CD14-positive monocyte (primary cell): ENCODE results near the gene CCL20. TPM values are rescaled to one million over a fixed set of nuclear protein-coding genes. Genes with fewer than 3 reads are reported as not detected.

ENCODE experiments used
- DNase-seq, 3 donors: peaks; one replicate each; pipeline ENCODE4 v3.0.0-alpha.2; 2011 to 2022
- H2AFZ ChIP-seq: 2 replicates; pipeline ENCODE4 v1.6.0; 2012; ENCODE audit warnings: mild to moderate bottlenecking, low read depth, low read length, inconsistent platforms; ENCODE audit not compliant: insufficient read depth, poor library complexity, severe bottlenecking
- H3K27ac ChIP-seq, 2 donors: 1 replicate in 1 of 2; 2 replicates in 1 of 2; pipeline ENCODE4 v1.5.1; 2012 to 2013; ENCODE audit warnings: low read length in 2 of 2, control low read depth in 1 of 2, inconsistent platforms in 1 of 2, low read depth in 1 of 2, mild to moderate bottlenecking in 1 of 2
- H3K27me3 ChIP-seq, 2 donors: one replicate each; pipeline versions ENCODE4 v1.6.0 to v1.6.1; 2011 to 2013; ENCODE audit warnings: low read length in 2 of 2; ENCODE audit not compliant: control insufficient read depth in 2 of 2, insufficient read depth in 2 of 2
- H3K36me3 ChIP-seq, 2 donors: replicated peaks in 1 of 2; 1 replicate in 1 of 2; 2 replicates in 1 of 2; pipeline versions ENCODE4 v1.5.1 to v1.6.1; 2012 to 2013; ENCODE audit warnings: low read length in 2 of 2, control low read depth in 1 of 2, inconsistent platforms in 1 of 2, mild to moderate bottlenecking in 1 of 2; ENCODE audit not compliant: insufficient read depth in 2 of 2, control insufficient read depth in 1 of 2
- H3K4me1 ChIP-seq, 2 donors: 1 replicate in 1 of 2; 2 replicates in 1 of 2; pipeline versions ENCODE4 v1.5.1 to v1.6.1; 2012 to 2013; ENCODE audit warnings: low read length in 2 of 2, control low read depth in 1 of 2, inconsistent platforms in 1 of 2, mild to moderate bottlenecking in 1 of 2, moderate library complexity in 1 of 2; ENCODE audit not compliant: insufficient read depth in 2 of 2, control insufficient read depth in 1 of 2
- H3K4me2 ChIP-seq: replicated peaks from 2 replicates; pipeline ENCODE3; 2012; ENCODE audit warnings: low read length, moderate library complexity, mild to moderate bottlenecking; ENCODE audit not compliant: poor library complexity, severe bottlenecking; ENCODE audit errors: extremely low read depth
- H3K4me3 ChIP-seq, 3 experiments: fragments of 200-600 bp in 1 of 3; sonication (generic) in 1 of 3; replicated peaks in 1 of 3; 1 replicate in 2 of 3; 2 replicates in 1 of 3; pipeline ENCODE4 v1.5.1; 2011 to 2013; ENCODE audit warnings: low read length in 3 of 3, mild to moderate bottlenecking in 3 of 3, control low read depth in 2 of 3, low read depth in 2 of 3, inconsistent platforms in 1 of 3, moderate library complexity in 1 of 3
- H3K79me2 ChIP-seq: 2 replicates; pipeline ENCODE4 v1.6.0; 2012; ENCODE audit warnings: mild to moderate bottlenecking, control low read depth, inconsistent platforms, low read length, moderate library complexity; ENCODE audit not compliant: insufficient read depth
- H3K9ac ChIP-seq: 2 replicates; pipeline ENCODE4 v1.6.0; 2017; ENCODE audit warnings: low read length, mild to moderate bottlenecking; ENCODE audit not compliant: insufficient read depth, poor library complexity, severe bottlenecking
- H3K9me3 ChIP-seq, 2 donors: replicated peaks in 1 of 2; 1 replicate in 1 of 2; 2 replicates in 1 of 2; pipeline versions ENCODE4 v1.5.1 to v1.6.1; 2012 to 2013; ENCODE audit warnings: low read length in 2 of 2, control low read depth in 1 of 2; ENCODE audit not compliant: control insufficient read depth in 1 of 2, insufficient read depth in 1 of 2
- H4K20me1 ChIP-seq: 2 replicates; pipeline ENCODE4 v1.6.0; 2012; ENCODE audit warnings: mild to moderate bottlenecking, low read length, control low read depth, moderate library complexity; ENCODE audit not compliant: insufficient read depth
- H3K27ac Mint-ChIP-seq, 7 donors: one replicate each; pipeline ENCODE4 v1.8.0; 2020; ENCODE audit warnings: mild to moderate bottlenecking in 7 of 7, mixed read lengths in 7 of 7, moderate library complexity in 6 of 7, inconsistent platforms in 2 of 7
- H3K27me3 Mint-ChIP-seq, 3 donors: one replicate each; pipeline ENCODE4 v1.8.0; 2021 to 2022; ENCODE audit warnings: low read depth in 3 of 3, mild to moderate bottlenecking in 3 of 3, mixed read lengths in 3 of 3, moderate library complexity in 3 of 3, inconsistent platforms in 1 of 3
- H3K36me3 Mint-ChIP-seq, 2 donors: one replicate each; pipeline ENCODE4 v1.8.0; 2020; ENCODE audit warnings: mixed read lengths in 2 of 2, inconsistent platforms in 1 of 2, mild to moderate bottlenecking in 1 of 2
- H3K4me1 Mint-ChIP-seq: one replicate; pipeline ENCODE4 v1.8.0; 2020; ENCODE audit warnings: mild to moderate bottlenecking, mixed read lengths
- H3K4me3 Mint-ChIP-seq, 2 donors: one replicate each; pipeline ENCODE4 v1.8.0; 2020; ENCODE audit warnings: mild to moderate bottlenecking in 2 of 2, mixed read lengths in 2 of 2, moderate library complexity in 1 of 2
- H3K9me3 Mint-ChIP-seq, 7 donors: one replicate each; pipeline ENCODE4 v1.8.0; 2020 to 2022; ENCODE audit warnings: mixed read lengths in 7 of 7, mild to moderate bottlenecking in 6 of 7, moderate library complexity in 6 of 7, inconsistent platforms in 2 of 7
- WGBS: methylation state at CpG from one replicate; pipeline ENCODE4 v1.1.5; 2013; ENCODE audit warnings: missing lambda C conversion rate; ENCODE audit not compliant: insufficient coverage; 5-methylcytosine and 5-hydroxymethylcytosine counted together
- intact Hi-C, 2 donors: fragments of 100-400 bp; cut with micrococcal nuclease; formaldehyde crosslinking; loops; one replicate each; pipeline versions ENCODE4 v1.15.0 to v1.15.1; 2023
- polyA plus RNA-seq, 3 donors: library from polyadenylated mRNA; depleted of rRNA in 1 of 3; unstranded in 2 of 3; stranded (reverse) in 1 of 3; fragments of 300-500 nt in 2 of 3; fragments of >200 nt in 1 of 3; fragmentation: Illumina TruSeq in 2 of 3; gene quantifications; 1 replicate in 2 of 3; 2 replicates in 1 of 3; pipeline ENCODE4 v1.2.3, GENCODE V29; 2012 to 2021
- TF ChIP-seq, protein P1 (sequence below): fragments of 200-600 bp; IDR thresholded peaks from one replicate; pipeline ENCODE4 v1.8.0; 2022; ENCODE audit warnings: antibody characterized with exemption, mild to moderate bottlenecking

Gene CCL20
- polyA plus RNA-seq, 3 donors: 0.47 to 6.2 TPM; not detected in 1

DNA sequence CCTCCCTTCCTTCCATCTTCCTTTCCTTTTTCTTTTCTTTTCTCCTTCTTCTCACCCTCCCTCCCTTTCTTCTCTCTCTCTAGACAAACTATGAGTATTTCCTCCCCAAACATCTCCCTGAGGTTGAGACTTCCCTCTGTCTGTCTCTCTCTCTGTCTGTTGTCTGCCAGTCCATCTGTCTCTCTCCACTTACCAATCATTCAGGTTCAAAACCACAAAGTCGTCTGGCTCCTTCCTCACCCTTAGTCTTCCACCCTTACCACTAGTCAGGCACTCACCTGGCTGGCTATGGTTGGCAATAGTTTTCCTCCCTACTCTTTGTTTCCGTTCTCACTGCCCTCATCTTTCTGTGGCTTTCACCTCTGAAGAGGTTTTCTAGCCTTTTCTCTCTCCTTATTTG, 12.9 kb downstream of the CCL20 start:
- Histone ChIP-seq H3K79me2 (no peaks in the 10 kb centered on the region), H3K9me3 (no peaks in the 10 kb centered on the region), H3K36me3 (no peaks in the 10 kb centered on the region), H3K27me3 (no peaks in the 10 kb centered on the region), H3K4me1 (peaks cover 10 to 15% of the 10 kb centered on the region in 2 donors), H3K4me2 (no peak overlapping the region), H3K27ac (no peak overlapping the region), H4K20me1 (no peaks in the 10 kb centered on the region), H2AFZ (no peak overlapping the region), H3K9ac (no peak overlapping the region), H3K4me3 (no peak overlapping the region)
- H3K27me3 Mint-ChIP-seq: peaks cover 8 to 15% (median 8%) of the 10 kb centered on the region in 3 donors
- DNase-seq: no peak
- TF ChIP-seq, protein P1, sequence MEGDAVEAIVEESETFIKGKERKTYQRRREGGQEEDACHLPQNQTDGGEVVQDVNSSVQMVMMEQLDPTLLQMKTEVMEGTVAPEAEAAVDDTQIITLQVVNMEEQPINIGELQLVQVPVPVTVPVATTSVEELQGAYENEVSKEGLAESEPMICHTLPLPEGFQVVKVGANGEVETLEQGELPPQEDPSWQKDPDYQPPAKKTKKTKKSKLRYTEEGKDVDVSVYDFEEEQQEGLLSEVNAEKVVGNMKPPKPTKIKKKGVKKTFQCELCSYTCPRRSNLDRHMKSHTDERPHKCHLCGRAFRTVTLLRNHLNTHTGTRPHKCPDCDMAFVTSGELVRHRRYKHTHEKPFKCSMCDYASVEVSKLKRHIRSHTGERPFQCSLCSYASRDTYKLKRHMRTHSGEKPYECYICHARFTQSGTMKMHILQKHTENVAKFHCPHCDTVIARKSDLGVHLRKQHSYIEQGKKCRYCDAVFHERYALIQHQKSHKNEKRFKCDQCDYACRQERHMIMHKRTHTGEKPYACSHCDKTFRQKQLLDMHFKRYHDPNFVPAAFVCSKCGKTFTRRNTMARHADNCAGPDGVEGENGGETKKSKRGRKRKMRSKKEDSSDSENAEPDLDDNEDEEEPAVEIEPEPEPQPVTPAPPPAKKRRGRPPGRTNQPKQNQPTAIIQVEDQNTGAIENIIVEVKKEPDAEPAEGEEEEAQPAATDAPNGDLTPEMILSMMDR: no peak
- peaks cover 0 to 2% of the 10 kb centered on the region in 2 donors for H3K36me3 Mint-ChIP-seq
- WGBS: 0% methylated on average over 2 of the region's 2 CpGs
- peaks cover 0 to under 1% (median 0%) of the 10 kb centered on the region in 7 donors for H3K9me3 Mint-ChIP-seq
- peaks cover 13% of the 10 kb centered on the region for H3K4me1 Mint-ChIP-seq
- intact Hi-C loops: no loop called here
- H3K4me3 Mint-ChIP-seq: peak overlapping the region in 1 of 2 donors; percentile 2
- peak overlapping the region in 1 of 7 donors; percentile 36 for H3K27ac Mint-ChIP-seq

DNA sequence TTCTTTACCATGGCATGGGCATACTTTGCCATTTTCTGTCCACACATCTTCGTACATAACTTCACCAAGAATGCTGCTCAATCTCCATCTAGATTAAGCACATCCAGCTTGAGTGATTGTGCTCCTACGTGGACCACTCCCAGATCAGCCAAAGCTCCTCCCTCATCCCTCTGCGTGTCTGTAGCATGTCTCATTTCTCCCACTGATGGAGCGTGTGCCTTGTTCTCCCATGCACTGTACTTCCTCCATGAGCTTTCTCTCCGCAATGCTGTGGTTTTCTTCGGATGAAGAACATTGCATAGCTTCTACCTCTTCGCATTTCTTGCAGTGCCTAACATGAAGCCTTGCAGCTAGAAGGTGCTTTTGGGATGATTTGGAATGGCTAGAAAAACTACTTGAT, 13.5 kb downstream of the CCL20 start:
- H3K4me3 ChIP-seq: no peak overlapping the region
- H3K9me3 Mint-ChIP-seq: no peaks in the 10 kb centered on the region
- H3K4me2 ChIP-seq: no peak overlapping the region
- H3K27me3 ChIP-seq: no peaks in the 10 kb centered on the region
- no peak overlapping the region for H3K27ac ChIP-seq
- H3K4me1 ChIP-seq: peaks cover 10 to 15% of the 10 kb centered on the region in 2 donors
- 66% methylated on average over 6 of the region's 7 CpGs for WGBS
- H3K27ac Mint-ChIP-seq: peak overlapping the region in 2 of 7 donors; percentile 13 to 16
- H3K9ac ChIP-seq: no peak overlapping the region
- H3K27me3 Mint-ChIP-seq: peaks cover 8 to 15% (median 9%) of the 10 kb centered on the region in 3 donors
- peak; percentile 16 to 43 (median 35) for DNase-seq
- H3K79me2 ChIP-seq: no peaks in the 10 kb centered on the region
- TF ChIP-seq, protein P1: no peak
- H3K4me1 Mint-ChIP-seq: peaks cover 13% of the 10 kb centered on the region
- no peaks in the 10 kb centered on the region for H4K20me1 ChIP-seq
- H3K36me3 ChIP-seq: no peaks in the 10 kb centered on the region
- no peaks in the 10 kb centered on the region for H3K9me3 ChIP-seq
- no peak overlapping the region for H2AFZ ChIP-seq
- intact Hi-C loops: no loop called here
- H3K4me3 Mint-ChIP-seq: no peak overlapping the region
- H3K36me3 Mint-ChIP-seq: peaks cover 0 to 2% of the 10 kb centered on the region in 2 donors
